K562 (cell line): ENCODE results near the gene GNG7. TPM values are rescaled to one million over a fixed set of nuclear protein-coding genes. Genes with fewer than 3 reads are reported as not detected.

ENCODE experiments used
- ATAC-seq: fragments of 200-7000 bp; cut with Tn5 transposase; 3 replicates; pipeline ENCODE4 v1.9.1; 2020; ENCODE audit warnings: moderate library complexity
- BruUV-seq: library from RNA; stranded (reverse); fragments of 400-500 nt; replicated peaks from 2 replicates; lab custom pipeline; 2021; lab: Mats Ljungman, UMichigan
- CTCF ChIA-PET: fragments of 300-600 bp; formaldehyde crosslinking; extraction: SDS; loops from one replicate; lab custom pipeline; 2021; ENCODE audit warnings: low intra/inter-chr PET ratio; lab: Yijun Ruan, JAX
- POLR2A ChIA-PET: fragments of 300-600, 350-650 bp; sonication (Branson Sonifier 250); formaldehyde crosslinking; extraction: SDS; loops from one replicate; lab custom pipeline; 2021; ENCODE audit warnings: antibody characterized with exemption, inconsistent platforms; lab: Yijun Ruan, JAX
- DNase-seq, 4 experiments: peaks; one replicate each; pipeline versions ENCODE4 v3.0.0 to v3.0.0-alpha.2; 2011 to 2018; ENCODE audit warnings: low spot score in 3 of 4, mixed read lengths in 3 of 4; ENCODE audit errors: extremely low read depth in 1 of 4
- FAIRE-seq: peaks from 2 replicates; lab custom pipeline; 2011; peaks lifted over from hg19 to GRCh38; lab: Jason Lieb, UNC
- H2AFZ ChIP-seq: 2 replicates; pipeline ENCODE4 v1.6.0; 2011; ENCODE audit warnings: low read depth, low read length, control low read depth, inconsistent platforms
- H3K27ac ChIP-seq: fragments of 200-600 bp; 3 replicates; pipeline ENCODE4 v1.8.0; 2011; ENCODE audit warnings: low read depth, mild to moderate bottlenecking, control low read depth, inconsistent platforms, low read length, moderate library complexity, mixed read lengths; ENCODE audit errors: extremely low read depth
- H3K27me3 ChIP-seq, 2 experiments: fragments of 300-600 bp in 1 of 2; 2 replicates in 1 of 2; 3 replicates in 1 of 2; pipeline versions ENCODE4 v1.6.0 to v1.8.0; 2011; ENCODE audit warnings: inconsistent platforms in 2 of 2, low read length in 2 of 2, mild to moderate bottlenecking in 1 of 2, mixed read lengths in 1 of 2, moderate library complexity in 1 of 2; ENCODE audit not compliant: control insufficient read depth in 2 of 2, insufficient read depth in 2 of 2
- H3K36me3 ChIP-seq: fragments of 300-600 bp; 3 replicates; pipeline ENCODE4 v1.8.0; 2011; ENCODE audit warnings: mild to moderate bottlenecking, low read length, inconsistent platforms; ENCODE audit not compliant: control insufficient read depth, insufficient read depth
- H3K4me1 ChIP-seq, 2 experiments: fragments of 200-600 bp in 1 of 2; replicated peaks in 1 of 2; 2 replicates in 1 of 2; 3 replicates in 1 of 2; pipeline versions ENCODE4 v1.5.1 to v1.8.0; 2011; ENCODE audit warnings: inconsistent platforms in 2 of 2, low read length in 2 of 2, mild to moderate bottlenecking in 1 of 2, mixed read lengths in 1 of 2, moderate library complexity in 1 of 2; ENCODE audit not compliant: control insufficient read depth in 2 of 2, insufficient read depth in 2 of 2
- H3K4me2 ChIP-seq: 2 replicates; pipeline ENCODE4 v1.6.1; 2011; ENCODE audit warnings: low read length, control low read depth, inconsistent platforms, mixed read lengths; ENCODE audit not compliant: insufficient read depth
- H3K4me3 ChIP-seq: fragments of 200-600 bp; sonication (generic), shearing (Covaris generic); 2 replicates; pipeline ENCODE4 v1.5.1; 2016; ENCODE audit warnings: control low read depth, inconsistent platforms
- H3K79me2 ChIP-seq: fragments of 200-600 bp; 3 replicates; pipeline ENCODE4 v1.8.0; 2011; ENCODE audit warnings: low read length, inconsistent platforms; ENCODE audit not compliant: control insufficient read depth, insufficient read depth
- H3K9ac ChIP-seq, 2 experiments: 2 replicates each; pipeline versions ENCODE4 v1.6.0 to v1.6.1; 2011; ENCODE audit warnings: low read depth in 2 of 2, low read length in 2 of 2, control low read depth in 1 of 2, inconsistent platforms in 1 of 2, mild to moderate bottlenecking in 1 of 2, mixed read lengths in 1 of 2; ENCODE audit not compliant: insufficient read depth in 1 of 2
- H3K9me1 ChIP-seq: one replicate; pipeline ENCODE4 v1.6.0; 2011; ENCODE audit warnings: inconsistent platforms, mild to moderate bottlenecking, low read length, moderate library complexity; ENCODE audit not compliant: control insufficient read depth, insufficient read depth
- H3K9me3 ChIP-seq: replicated peaks from 2 replicates; pipeline ENCODE4 v1.5.1; 2011; ENCODE audit warnings: low read depth, low read length, inconsistent platforms; ENCODE audit not compliant: control insufficient read depth, insufficient read depth
- H4K20me1 ChIP-seq: replicated peaks from 2 replicates; pipeline ENCODE4 v1.6.1; 2011; ENCODE audit warnings: low read length, inconsistent platforms, mixed read lengths; ENCODE audit not compliant: control insufficient read depth, insufficient read depth
- HMGXB4 ChIP-seq: sonication (generic); formaldehyde crosslinking; IDR thresholded peaks from 2 replicates; pipeline ENCODE4 v1.8.1; 2023; ENCODE audit warnings: mild to moderate bottlenecking, missing genetic modification reagents
- SIN3A ChIP-seq, 2 experiments: fragments of 150-350 bp in 1 of 2; IDR thresholded peaks; 2 replicates each; pipeline ENCODE4 v1.6.1; 2011 to 2016; ENCODE audit warnings: borderline replicate concordance in 2 of 2, low read depth in 2 of 2, low read length in 2 of 2, mild to moderate bottlenecking in 2 of 2, moderate library complexity in 2 of 2; ENCODE audit not compliant: control insufficient read depth in 1 of 2
- ZNF511 ChIP-seq: sonication (generic); formaldehyde crosslinking; IDR thresholded peaks from 2 replicates; pipeline ENCODE4 v1.8.0; 2022; ENCODE audit warnings: mild to moderate bottlenecking, missing genetic modification reagents
- WGBS: fragments of 100-300 bp; shearing (Covaris generic); methylation state at CpG from one replicate; pipeline ENCODE4 v1.1.6; 2016; ENCODE audit warnings: low coverage, mixed read lengths; ENCODE audit not compliant: insufficient coverage; ENCODE audit errors: missing lambda C conversion rate; 5-methylcytosine and 5-hydroxymethylcytosine counted together
- in situ Hi-C: fragments of 300-500 bp; cut with MboI; formaldehyde crosslinking; loops from 4 replicates; pipeline ENCODE4 v1.15.0; 2018; ENCODE audit warnings: inconsistent platforms, mixed read lengths
- intact Hi-C: fragments of 100-400 bp; cut with micrococcal nuclease; formaldehyde crosslinking; loops from 2 replicates; pipeline ENCODE4 v1.14.2; 2022
- polyA plus RNA-seq, 8 experiments: library from polyadenylated mRNA; depleted of rRNA in 4 of 8; stranded (reverse) in 5 of 8; unstranded in 3 of 8; fragments of >200 nt; fragmentation: Nextera tagmentation in 2 of 8; fragmentation: Illumina TruSeq in 1 of 8; extraction: Ambion mirVana in 2 of 8; extraction: Trizol in 1 of 8; gene quantifications; 2 replicates each; pipeline versions ENCODE4 v1.2.1 to v1.2.3, GENCODE V29; 2011 to 2014; ENCODE audit warnings: inconsistent platforms in 1 of 8, missing spikeins in 1 of 8
- total RNA-seq, 7 experiments: library from RNA; depleted of rRNA in 6 of 7; stranded (reverse); fragments of >200 nt in 6 of 7; fragmentation: Illumina TruSeq in 2 of 7; extraction: Trizol in 2 of 7; gene quantifications; 2 replicates each; pipeline versions ENCODE4 v1.2.1 to v1.2.3, GENCODE V29; 2011 to 2021; ENCODE audit warnings: low replicate concordance in 1 of 7

The GNG7 gene
- total and polyA plus RNA-seq, 9 of the 15 experiments (the other 6 are each of a cell fraction or from before 2014, with no cell fraction given), result 0.01 to 0.20 (median 0.06) TPM; not detected in 1

DNA sequence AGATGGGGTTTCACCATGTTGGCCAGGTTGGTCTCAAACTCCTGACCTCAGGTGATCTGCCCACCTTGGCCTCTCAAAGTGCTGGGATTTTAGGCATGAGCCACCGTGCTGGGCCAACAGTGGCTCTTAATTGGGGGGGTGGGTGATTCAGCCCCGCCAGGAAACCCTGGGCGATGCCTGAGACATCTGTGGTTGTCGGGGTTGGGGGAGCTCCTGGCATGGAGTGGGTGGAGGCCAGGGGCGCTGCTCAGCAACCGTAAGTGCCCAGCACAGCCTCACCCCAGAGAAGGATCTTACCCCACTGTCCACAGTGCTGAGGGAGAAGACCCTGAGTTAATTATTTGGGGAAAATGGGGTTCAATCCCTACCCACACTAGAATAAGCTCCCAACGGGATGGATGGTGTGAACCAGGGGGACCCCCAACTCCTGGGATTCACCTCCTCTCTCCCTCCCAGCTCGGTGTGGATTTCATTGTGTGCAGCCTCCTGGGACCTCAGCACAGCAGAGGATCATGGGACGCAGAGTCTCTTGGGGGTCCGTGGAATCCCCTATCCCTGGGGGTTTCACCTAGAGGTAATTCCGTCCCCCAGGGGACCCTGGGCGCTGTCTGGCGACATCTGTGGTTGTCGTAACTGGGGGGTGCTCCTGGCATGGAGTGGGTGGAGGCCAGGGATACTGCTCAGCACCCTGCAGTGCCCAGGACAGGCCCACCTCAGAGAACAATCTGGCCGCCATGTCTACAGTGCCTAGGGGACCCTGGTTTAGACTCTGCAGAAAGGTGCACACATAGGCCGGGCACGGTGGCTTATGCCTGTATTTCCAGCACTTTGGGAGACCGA, 157.7 kb downstream of the GNG7 start:
- H3K27me3 ChIP-seq, result 0 out of 5 replicates have a peak, but pooled peaks cover 0 to 8% of the 10 kb centered on the region in 2 experiments
- intact Hi-C loops, result no loop called here
- H3K79me2 ChIP-seq, result no peaks in the 10 kb centered on the region
- ChIA-PET POLR2A (interaction anchor here (1.1 kb wide), 1 partner anchor 69 kb away, joined by 5 read pairs; the partner anchor contains the start of gene GADD45B), CTCF (no interaction called here)
- 77% methylated on average over 16 of the region's 18 CpGs for WGBS
- FAIRE-seq, result no peak
- H3K36me3 ChIP-seq, result no peaks in the 10 kb centered on the region
- no peak for TF ChIP-seq HMGXB4 (CRISPR knock-in tag)
- TF ChIP-seq SIN3A (IDR thresholded peaks at IDR 0.05; ENCODE audit: borderline replicate concordance in 2 of 2, control insufficient read depth in 1 of 2, low read depth in 2 of 2, low read length in 2 of 2), result no peak
- TF ChIP-seq ZNF511 (CRISPR knock-in tag), result no peak
- H3K4me3 ChIP-seq, result no peak overlapping the region
- H3K9me1 ChIP-seq, result no peaks in the 10 kb centered on the region
- no peaks in the 10 kb centered on the region; the same call in 1 of the 2 replicates for H3K9me3 ChIP-seq
- no peak overlapping the region for H3K9ac ChIP-seq
- H3K27ac ChIP-seq, result no peak overlapping the region
- in situ Hi-C loops, result no loop called here
- H3K4me2 ChIP-seq, result no peak overlapping the region
- ATAC-seq, result no peak
- H4K20me1 ChIP-seq, result no peaks in the 10 kb centered on the region
- no peak overlapping the region for H2AFZ ChIP-seq
- peaks cover 4 to 31% of the 10 kb centered on the region in 2 experiments; a peak in 4 of 5 replicates for H3K4me1 ChIP-seq
- no TSS peak for BruUV-seq
- no peak for DNase-seq
